K562 (cell line): ENCODE measurements around the gene VPS45. TPM values are rescaled to one million over a fixed set of nuclear protein-coding genes. Genes with fewer than 3 reads are reported as not detected.
A peak's percentile ranks its signal among the peaks of the same experiment; 100 is the strongest.

ENCODE experiments used
- ATAC-seq: fragments of 200-7000 bp; cut with Tn5 transposase; 3 replicates; pipeline ENCODE4 v1.9.1; 2020; ENCODE audit warnings: moderate library complexity
- BruUV-seq: library from RNA; stranded (reverse); fragments of 400-500 nt; replicated peaks from 2 replicates; lab custom pipeline; 2021; lab: Mats Ljungman, UMichigan
- CTCF ChIA-PET: fragments of 300-600 bp; formaldehyde crosslinking; extraction: SDS; loops from one replicate; lab custom pipeline; 2021; ENCODE audit warnings: low intra/inter-chr PET ratio; lab: Yijun Ruan, JAX
- POLR2A ChIA-PET: fragments of 300-600, 350-650 bp; sonication (Branson Sonifier 250); formaldehyde crosslinking; extraction: SDS; loops from one replicate; lab custom pipeline; 2021; ENCODE audit warnings: antibody characterized with exemption, inconsistent platforms; lab: Yijun Ruan, JAX
- DNase-seq, 4 experiments: peaks; one replicate each; pipeline versions ENCODE4 v3.0.0 to v3.0.0-alpha.2; 2011 to 2018; ENCODE audit warnings: low spot score in 3 of 4, mixed read lengths in 3 of 4; ENCODE audit errors: extremely low read depth in 1 of 4
- FAIRE-seq: peaks from 2 replicates; lab custom pipeline; 2011; peaks lifted over from hg19 to GRCh38; lab: Jason Lieb, UNC
- H2AFZ ChIP-seq: 2 replicates; pipeline ENCODE4 v1.6.0; 2011; ENCODE audit warnings: low read depth, low read length, control low read depth, inconsistent platforms
- H3K27ac ChIP-seq: fragments of 200-600 bp; 3 replicates; pipeline ENCODE4 v1.8.0; 2011; ENCODE audit warnings: low read depth, mild to moderate bottlenecking, control low read depth, inconsistent platforms, low read length, moderate library complexity, mixed read lengths; ENCODE audit errors: extremely low read depth
- H3K27me3 ChIP-seq, 2 experiments: fragments of 300-600 bp in 1 of 2; 2 replicates in 1 of 2; 3 replicates in 1 of 2; pipeline versions ENCODE4 v1.6.0 to v1.8.0; 2011; ENCODE audit warnings: inconsistent platforms in 2 of 2, low read length in 2 of 2, mild to moderate bottlenecking in 1 of 2, mixed read lengths in 1 of 2, moderate library complexity in 1 of 2; ENCODE audit not compliant: control insufficient read depth in 2 of 2, insufficient read depth in 2 of 2
- H3K36me3 ChIP-seq: fragments of 300-600 bp; 3 replicates; pipeline ENCODE4 v1.8.0; 2011; ENCODE audit warnings: mild to moderate bottlenecking, low read length, inconsistent platforms; ENCODE audit not compliant: control insufficient read depth, insufficient read depth
- H3K4me1 ChIP-seq, 2 experiments: fragments of 200-600 bp in 1 of 2; replicated peaks in 1 of 2; 2 replicates in 1 of 2; 3 replicates in 1 of 2; pipeline versions ENCODE4 v1.5.1 to v1.8.0; 2011; ENCODE audit warnings: inconsistent platforms in 2 of 2, low read length in 2 of 2, mild to moderate bottlenecking in 1 of 2, mixed read lengths in 1 of 2, moderate library complexity in 1 of 2; ENCODE audit not compliant: control insufficient read depth in 2 of 2, insufficient read depth in 2 of 2
- H3K4me2 ChIP-seq: 2 replicates; pipeline ENCODE4 v1.6.1; 2011; ENCODE audit warnings: low read length, control low read depth, inconsistent platforms, mixed read lengths; ENCODE audit not compliant: insufficient read depth
- H3K4me3 ChIP-seq: fragments of 200-600 bp; sonication (generic), shearing (Covaris generic); 2 replicates; pipeline ENCODE4 v1.5.1; 2016; ENCODE audit warnings: control low read depth, inconsistent platforms
- H3K79me2 ChIP-seq: fragments of 200-600 bp; 3 replicates; pipeline ENCODE4 v1.8.0; 2011; ENCODE audit warnings: low read length, inconsistent platforms; ENCODE audit not compliant: control insufficient read depth, insufficient read depth
- H3K9ac ChIP-seq, 2 experiments: 2 replicates each; pipeline versions ENCODE4 v1.6.0 to v1.6.1; 2011; ENCODE audit warnings: low read depth in 2 of 2, low read length in 2 of 2, control low read depth in 1 of 2, inconsistent platforms in 1 of 2, mild to moderate bottlenecking in 1 of 2, mixed read lengths in 1 of 2; ENCODE audit not compliant: insufficient read depth in 1 of 2
- H3K9me1 ChIP-seq: one replicate; pipeline ENCODE4 v1.6.0; 2011; ENCODE audit warnings: inconsistent platforms, mild to moderate bottlenecking, low read length, moderate library complexity; ENCODE audit not compliant: control insufficient read depth, insufficient read depth
- H3K9me3 ChIP-seq: replicated peaks from 2 replicates; pipeline ENCODE4 v1.5.1; 2011; ENCODE audit warnings: low read depth, low read length, inconsistent platforms; ENCODE audit not compliant: control insufficient read depth, insufficient read depth
- H4K20me1 ChIP-seq: replicated peaks from 2 replicates; pipeline ENCODE4 v1.6.1; 2011; ENCODE audit warnings: low read length, inconsistent platforms, mixed read lengths; ENCODE audit not compliant: control insufficient read depth, insufficient read depth
- CAMTA2 ChIP-seq: fragments of 250-450 bp; sonication (Bioruptor Pico); conservative IDR thresholded peaks from 2 replicates; pipeline ENCODE4 v1.5.1; 2022
- ELF4 ChIP-seq: fragments of 450-650 bp; formaldehyde crosslinking; IDR thresholded peaks from 2 replicates; pipeline ENCODE4 v1.4.0; 2022; ENCODE audit warnings: missing genetic modification characterization
- GATAD2A ChIP-seq: fragments of 450-650 bp; IDR thresholded peaks from 2 replicates; pipeline ENCODE4 v1.6.1; 2017
- MCM3 ChIP-seq: fragments of 450-650 bp; IDR thresholded peaks from 2 replicates; pipeline ENCODE4 v1.6.1; 2016
- MTA1 ChIP-seq: fragments of 450-650 bp; IDR thresholded peaks from 2 replicates; pipeline ENCODE4 v1.6.1; 2017; ENCODE audit warnings: borderline replicate concordance
- SPI1 ChIP-seq: IDR thresholded peaks from 2 replicates; pipeline ENCODE4 v1.6.1; 2011; ENCODE audit warnings: low read depth, low read length, control low read depth, borderline replicate concordance
- SREBF2 ChIP-seq: sonication (generic); formaldehyde crosslinking; IDR thresholded peaks from 2 replicates; pipeline ENCODE4 v1.4.0; 2020; ENCODE audit warnings: mild to moderate bottlenecking, missing genetic modification reagents
- TCF7L2 ChIP-seq: fragments of 150-350 bp; IDR thresholded peaks from 2 replicates; pipeline ENCODE4 v1.6.1; 2016; ENCODE audit warnings: low read depth, mild to moderate bottlenecking, low read length, moderate library complexity
- ZBTB33 ChIP-seq: sonication (generic); formaldehyde crosslinking; IDR thresholded peaks from 2 replicates; pipeline ENCODE4 v1.8.1; 2023; ENCODE audit warnings: mild to moderate bottlenecking, missing genetic modification reagents
- ZSCAN32 ChIP-seq: fragments of 450-650 bp; formaldehyde crosslinking; IDR thresholded peaks from 2 replicates; pipeline ENCODE4 v1.4.0; 2020; ENCODE audit warnings: mild to moderate bottlenecking, moderate library complexity
- WGBS: fragments of 100-300 bp; shearing (Covaris generic); methylation state at CpG from one replicate; pipeline ENCODE4 v1.1.6; 2016; ENCODE audit warnings: low coverage, mixed read lengths; ENCODE audit not compliant: insufficient coverage; ENCODE audit errors: missing lambda C conversion rate; 5-methylcytosine and 5-hydroxymethylcytosine counted together
- in situ Hi-C: fragments of 300-500 bp; cut with MboI; formaldehyde crosslinking; loops from 4 replicates; pipeline ENCODE4 v1.15.0; 2018; ENCODE audit warnings: inconsistent platforms, mixed read lengths
- intact Hi-C: fragments of 100-400 bp; cut with micrococcal nuclease; formaldehyde crosslinking; loops from 2 replicates; pipeline ENCODE4 v1.14.2; 2022
- polyA plus RNA-seq, 8 experiments: library from polyadenylated mRNA; depleted of rRNA in 4 of 8; stranded (reverse) in 5 of 8; unstranded in 3 of 8; fragments of >200 nt; fragmentation: Nextera tagmentation in 2 of 8; fragmentation: Illumina TruSeq in 1 of 8; extraction: Ambion mirVana in 2 of 8; extraction: Trizol in 1 of 8; gene quantifications; 2 replicates each; pipeline versions ENCODE4 v1.2.1 to v1.2.3, GENCODE V29; 2011 to 2014; ENCODE audit warnings: inconsistent platforms in 1 of 8, missing spikeins in 1 of 8
- total RNA-seq, 7 experiments: library from RNA; depleted of rRNA in 6 of 7; stranded (reverse); fragments of >200 nt in 6 of 7; fragmentation: Illumina TruSeq in 2 of 7; extraction: Trizol in 2 of 7; gene quantifications; 2 replicates each; pipeline versions ENCODE4 v1.2.1 to v1.2.3, GENCODE V29; 2011 to 2021; ENCODE audit warnings: low replicate concordance in 1 of 7
- TF ChIP-seq, protein P1 (sequence below): fragments of 450-650 bp; formaldehyde crosslinking; IDR thresholded peaks from 2 replicates; pipeline ENCODE4 v1.4.0; 2020; ENCODE audit warnings: mild to moderate bottlenecking, moderate library complexity

The VPS45 gene
- total and polyA plus RNA-seq, 9 of the 15 experiments (the other 6 are each of a cell fraction or from before 2014, with no cell fraction given), result 17.9 to 48.2 (median 34.4) TPM

- DNase-seq (no peak), FAIRE-seq (no peak), ATAC-seq (no peak)
- no peaks in the 10 kb centered on the region for H3K79me2 ChIP-seq
- peak overlapping the region; percentile 95 for H3K27ac ChIP-seq
- H3K27me3 ChIP-seq, result no peaks in the 10 kb centered on the region
- peak overlapping the region in 1 of 2 experiments; percentile 82; a peak in 1 of 4 replicates for H3K9ac ChIP-seq
- 85% methylated on average over 5 of the region's 5 CpGs for WGBS
- no peak for TF ChIP-seq ELF4 (CRISPR knock-in tag)
- TF ChIP-seq, protein P1, sequence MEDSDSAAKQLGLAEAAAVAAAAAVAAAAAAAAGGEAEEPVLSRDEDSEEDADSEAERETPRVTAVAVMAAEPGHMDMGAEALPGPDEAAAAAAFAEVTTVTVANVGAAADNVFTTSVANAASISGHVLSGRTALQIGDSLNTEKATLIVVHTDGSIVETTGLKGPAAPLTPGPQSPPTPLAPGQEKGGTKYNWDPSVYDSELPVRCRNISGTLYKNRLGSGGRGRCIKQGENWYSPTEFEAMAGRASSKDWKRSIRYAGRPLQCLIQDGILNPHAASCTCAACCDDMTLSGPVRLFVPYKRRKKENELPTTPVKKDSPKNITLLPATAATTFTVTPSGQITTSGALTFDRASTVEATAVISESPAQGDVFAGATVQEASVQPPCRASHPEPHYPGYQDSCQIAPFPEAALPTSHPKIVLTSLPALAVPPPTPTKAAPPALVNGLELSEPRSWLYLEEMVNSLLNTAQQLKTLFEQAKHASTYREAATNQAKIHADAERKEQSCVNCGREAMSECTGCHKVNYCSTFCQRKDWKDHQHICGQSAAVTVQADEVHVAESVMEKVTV (CRISPR knock-in tag), result no peak
- TF ChIP-seq CAMTA2, result no peak
- TF ChIP-seq MCM3, result no peak
- 0 out of 2 replicates have a peak, but pooled peaks have one; percentile 21 for TF ChIP-seq GATAD2A
- peak; percentile 91 for TF ChIP-seq SPI1
- TF ChIP-seq ZBTB33, result peak; percentile 78
- peak; percentile 12; the same call in 1 of the 2 replicates for TF ChIP-seq MTA1
- TF ChIP-seq SREBF2 (CRISPR knock-in tag), result no peak
- no peak for TF ChIP-seq TCF7L2
- no peak for TF ChIP-seq ZSCAN32 (CRISPR knock-in tag)
- peaks cover 3% of the 10 kb centered on the region for H3K9me1 ChIP-seq
- intact Hi-C loops (loop anchor here (10.0 kb wide), 1 partner anchor 269 kb away; the partner anchor contains the start of gene BOLA1), in situ Hi-C loops (no loop called here)
- ChIA-PET POLR2A (interaction anchor here (1.4 to 6.1 kb wide), 4 partner anchors 8 to 277 kb away, joined by 5 to 57 read pairs (median 22); partner anchors contain the start of gene PLEKHO1), CTCF (interaction anchor here (2.2 kb wide), 1 partner anchor 202 kb away, joined by 5 read pairs; no protein-coding TSS in a partner anchor)
- H4K20me1 ChIP-seq, result no peaks in the 10 kb centered on the region
- H2AFZ ChIP-seq, result peak overlapping the region; percentile 91
- H3K4me1 ChIP-seq, result peaks cover 21 to 53% of the 10 kb centered on the region in 2 experiments
- no peaks in the 10 kb centered on the region; the same call in 1 of the 3 replicates for H3K36me3 ChIP-seq
- H3K4me3 ChIP-seq, result no peak overlapping the region
- H3K4me2 ChIP-seq, result 0 out of 2 replicates have a peak overlapping the region, but pooled peaks have one; percentile 86
- no peaks in the 10 kb centered on the region for H3K9me3 ChIP-seq
- no TSS peak for BruUV-seq
Observed at GRCh38 chr1:150164224-150164623, 96.6 kb downstream of the VPS45 start.
